ACHN (cell line): ENCODE results near the gene WDFY4.
"Not testable (repeated sequence)": the region's sequence is repeated elsewhere in the genome, so short reads cannot be mapped to it uniquely, and the experiment has no call there.

Experiments used
- DNase-seq: peaks from one replicate; pipeline ENCODE4 v3.0.0-alpha.2; 2015
- in situ Hi-C: cut with HindIII; loops from 2 replicates; pipeline ENCODE4 v1.10.0; 2017; ENCODE audit warnings: low sequenced_read_pairs, low pct_ligation_motif_present, low pct_unique_long_range_greater_than_20kb

WDFY4 gene, protein sequence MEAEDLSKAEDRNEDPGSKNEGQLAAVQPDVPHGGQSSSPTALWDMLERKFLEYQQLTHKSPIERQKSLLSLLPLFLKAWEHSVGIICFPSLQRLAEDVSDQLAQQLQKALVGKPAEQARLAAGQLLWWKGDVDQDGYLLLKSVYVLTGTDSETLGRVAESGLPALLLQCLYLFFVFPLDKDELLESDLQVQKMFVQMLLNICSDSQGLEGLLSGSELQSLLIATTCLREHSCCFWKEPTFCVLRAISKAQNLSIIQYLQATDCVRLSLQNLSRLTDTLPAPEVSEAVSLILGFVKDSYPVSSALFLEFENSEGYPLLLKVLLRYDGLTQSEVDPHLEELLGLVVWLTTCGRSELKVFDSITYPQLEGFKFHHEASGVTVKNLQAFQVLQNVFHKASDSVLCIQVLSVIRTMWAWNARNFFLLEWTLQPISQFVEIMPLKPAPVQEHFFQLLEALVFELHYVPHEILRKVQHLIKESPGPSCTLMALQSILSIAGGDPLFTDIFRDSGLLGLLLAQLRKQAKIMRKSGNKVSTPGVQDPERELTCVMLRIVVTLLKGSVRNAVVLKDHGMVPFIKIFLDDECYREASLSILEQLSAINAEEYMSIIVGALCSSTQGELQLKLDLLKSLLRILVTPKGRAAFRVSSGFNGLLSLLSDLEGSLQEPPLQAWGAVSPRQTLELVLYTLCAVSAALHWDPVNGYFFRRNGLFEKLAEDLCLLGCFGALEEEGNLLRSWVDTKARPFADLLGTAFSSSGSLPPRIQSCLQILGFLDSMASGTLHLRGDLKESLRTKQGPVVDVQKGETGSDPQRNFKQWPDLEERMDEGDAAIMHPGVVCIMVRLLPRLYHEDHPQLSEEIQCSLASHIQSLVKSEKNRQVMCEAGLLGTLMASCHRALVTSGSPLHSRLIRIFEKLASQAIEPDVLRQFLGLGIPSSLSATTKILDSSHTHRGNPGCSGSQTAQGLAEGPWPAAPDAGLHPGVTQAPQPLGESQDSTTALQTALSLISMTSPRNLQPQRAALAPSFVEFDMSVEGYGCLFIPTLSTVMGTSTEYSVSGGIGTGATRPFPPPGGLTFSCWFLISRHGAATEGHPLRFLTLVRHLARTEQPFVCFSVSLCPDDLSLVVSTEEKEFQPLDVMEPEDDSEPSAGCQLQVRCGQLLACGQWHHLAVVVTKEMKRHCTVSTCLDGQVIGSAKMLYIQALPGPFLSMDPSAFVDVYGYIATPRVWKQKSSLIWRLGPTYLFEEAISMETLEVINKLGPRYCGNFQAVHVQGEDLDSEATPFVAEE (N-terminal part only)

DNA sequence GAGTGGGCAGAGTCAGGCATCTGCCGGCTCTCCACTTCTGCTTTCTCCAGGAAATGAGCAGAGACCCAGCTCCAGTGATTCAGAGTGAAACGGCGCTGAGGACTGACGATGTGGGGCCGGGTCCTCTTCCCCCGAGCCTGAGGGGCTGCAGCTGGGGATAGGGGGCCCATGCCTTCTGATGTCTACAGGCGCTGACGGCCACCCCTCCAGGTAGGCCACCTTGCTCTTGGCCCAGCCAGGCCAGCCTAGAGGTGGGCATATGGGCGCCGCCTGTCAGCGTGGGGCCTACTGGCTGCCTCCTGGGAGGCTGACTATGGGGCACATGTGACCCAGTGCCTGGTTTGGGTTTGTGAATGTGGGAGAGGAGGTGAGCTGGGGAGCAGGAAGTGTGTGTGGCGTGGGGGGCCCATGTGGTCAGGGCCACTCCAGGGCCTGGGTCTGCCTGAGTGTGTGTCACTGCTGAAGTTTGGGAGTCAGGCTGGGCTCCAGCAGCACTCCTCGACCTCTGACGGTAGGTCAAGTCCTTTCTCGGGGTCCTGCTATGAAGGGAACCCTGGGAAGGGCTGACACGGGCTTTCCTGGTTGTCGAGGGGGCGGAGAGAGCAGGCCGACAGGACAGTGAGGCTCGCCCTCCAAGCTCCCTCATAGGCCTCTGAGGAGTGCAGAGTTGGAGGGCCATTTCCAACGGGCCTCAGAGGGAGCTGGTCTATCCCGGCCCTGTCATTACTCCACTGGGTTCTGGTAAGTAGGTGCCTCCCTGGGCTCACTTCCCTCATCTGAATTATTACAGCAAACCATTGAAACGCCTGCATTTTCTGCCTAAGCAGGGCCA lies at the start of gene WDFY4:
WDFY4 (plus strand) TSS at position 82 of the 832 bp plus-strand sequence. CDS start 24,860 bp downstream, outside the sequence.
- in situ Hi-C loops = no loop called here
- no peak for DNase-seq

DNA sequence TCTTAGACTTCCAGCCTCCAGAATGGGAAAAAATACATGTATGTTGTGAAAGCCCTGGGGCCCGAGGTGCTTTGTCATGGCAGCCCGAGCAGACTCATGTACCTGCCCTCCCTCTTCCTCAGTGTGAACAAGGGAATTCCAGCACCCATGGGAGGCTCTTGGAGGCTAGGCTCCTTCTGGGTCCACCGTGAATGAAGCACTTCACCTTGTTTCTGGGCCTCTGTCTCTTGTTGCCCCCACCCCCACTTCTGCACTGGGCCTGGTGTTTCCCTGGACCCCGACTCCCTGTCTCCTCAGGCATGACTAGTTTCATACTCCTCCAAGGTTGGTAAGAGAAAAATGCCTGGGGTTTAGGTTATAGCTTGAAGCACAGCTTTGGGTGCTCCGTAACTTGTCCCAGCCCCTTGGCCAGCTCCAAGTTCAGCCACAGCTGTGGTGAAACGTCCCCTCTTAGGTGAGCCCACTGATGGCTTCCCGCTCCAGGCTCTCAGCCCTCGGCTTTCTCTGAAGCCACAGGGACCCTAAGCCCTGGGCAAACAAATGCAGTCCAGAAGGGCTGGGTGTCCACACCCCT lies 49.6 kb upstream of the WDFY4 start:
- DNase-seq = no peak
- in situ Hi-C loops = no loop called here

DNA sequence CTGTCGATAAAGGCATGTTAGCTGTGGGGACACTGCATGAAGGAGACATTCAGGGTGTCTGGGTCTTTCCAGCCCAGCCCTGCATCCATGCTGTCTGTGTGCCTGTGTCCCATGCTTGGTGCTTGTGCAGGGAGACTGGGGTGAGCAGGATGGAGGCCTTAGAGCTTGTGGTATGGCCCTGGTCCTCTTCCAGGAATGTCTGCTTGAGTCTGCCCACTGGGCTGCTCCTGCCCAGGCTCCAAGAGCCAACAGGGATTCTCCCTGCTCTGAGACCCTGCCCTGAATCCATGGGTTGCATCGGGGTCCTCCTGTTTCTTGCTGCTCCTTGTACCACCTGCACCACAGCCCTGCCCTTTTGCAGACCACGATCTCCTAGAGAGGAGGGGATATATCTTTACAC lies 48.4 kb upstream of the WDFY4 start:
- in situ Hi-C loops = no loop called here
- no peak for DNase-seq

DNA sequence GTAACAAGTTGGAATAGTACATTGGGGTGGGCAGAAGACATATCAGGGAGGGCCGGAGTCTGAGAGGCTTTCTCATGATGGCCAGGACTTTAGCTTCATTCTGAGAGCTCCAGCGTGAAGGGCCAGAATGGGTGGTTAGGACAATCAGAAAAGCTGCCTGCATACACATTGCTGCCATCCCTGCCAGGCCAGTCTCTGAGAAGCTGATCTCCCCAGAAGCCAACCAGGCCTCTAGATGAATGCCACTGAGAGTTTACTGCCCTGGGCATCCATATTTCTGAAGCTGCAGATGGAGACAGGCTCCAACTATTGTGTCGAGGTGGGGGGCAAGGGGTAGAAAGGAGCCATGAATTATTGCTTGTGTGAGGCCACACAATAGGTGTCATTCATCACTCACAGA lies 47.8 kb upstream of the WDFY4 start:
- in situ Hi-C loops = no loop called here
- DNase-seq = no peak

DNA sequence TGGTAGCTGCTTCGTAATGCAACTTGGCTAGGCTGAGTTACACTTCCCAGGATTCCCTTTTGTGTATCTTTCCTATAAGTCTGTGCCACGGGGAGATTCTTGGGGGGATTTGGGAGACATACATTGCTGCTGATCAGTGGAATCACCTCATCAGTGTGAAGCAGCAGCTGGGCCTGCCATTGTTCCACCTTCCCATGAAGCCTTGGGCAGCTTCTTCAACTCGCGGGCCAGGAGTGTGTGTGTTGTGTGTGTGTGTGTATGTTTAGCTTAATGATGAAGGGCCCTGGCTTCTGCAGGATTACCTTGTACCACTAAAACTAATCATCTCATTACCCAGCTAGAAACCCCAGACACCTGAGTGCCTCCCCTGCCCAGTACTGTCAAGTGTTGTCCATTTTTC lies 46.5 kb upstream of the WDFY4 start:
- in situ Hi-C loops = no loop called here
- DNase-seq = no peak

DNA sequence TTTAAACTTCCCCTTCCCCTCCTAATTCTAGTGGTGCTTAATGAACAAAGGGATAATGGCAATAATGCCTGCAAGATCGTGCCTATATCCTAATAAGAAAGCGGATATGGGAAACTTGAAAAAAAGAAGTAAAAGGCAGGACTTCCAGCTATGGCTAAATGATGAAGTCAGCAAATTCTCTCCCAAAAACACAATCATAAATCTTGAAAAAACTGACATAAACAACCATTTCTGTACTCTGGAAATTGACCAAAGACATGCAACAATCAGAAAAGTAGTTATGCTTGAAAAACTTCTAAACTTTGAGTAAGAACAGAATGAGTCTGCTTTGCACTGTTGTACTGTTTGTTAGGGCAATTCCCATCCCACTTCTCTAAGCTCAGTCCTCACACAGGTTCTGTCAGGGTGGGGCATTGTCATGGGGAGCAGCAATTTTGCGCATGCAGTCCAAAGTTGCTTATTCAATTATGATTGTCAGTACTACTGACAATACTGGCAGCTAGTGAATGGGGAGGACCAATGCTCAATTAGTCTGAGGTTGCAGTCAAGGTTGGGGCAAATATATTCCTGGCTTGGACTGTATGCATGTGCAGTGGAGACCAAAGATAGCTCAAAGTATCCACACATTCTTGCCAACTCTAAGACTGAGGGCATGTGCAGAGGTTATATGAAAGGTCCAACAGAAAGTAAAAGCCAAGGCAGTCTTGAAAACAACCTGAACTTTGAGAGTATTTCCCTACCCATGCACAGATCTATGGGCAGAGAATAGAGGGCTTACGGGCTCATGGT lies 45.7 kb upstream of the WDFY4 start:
- in situ Hi-C loops = no loop called here
- no peak for DNase-seq

DNA sequence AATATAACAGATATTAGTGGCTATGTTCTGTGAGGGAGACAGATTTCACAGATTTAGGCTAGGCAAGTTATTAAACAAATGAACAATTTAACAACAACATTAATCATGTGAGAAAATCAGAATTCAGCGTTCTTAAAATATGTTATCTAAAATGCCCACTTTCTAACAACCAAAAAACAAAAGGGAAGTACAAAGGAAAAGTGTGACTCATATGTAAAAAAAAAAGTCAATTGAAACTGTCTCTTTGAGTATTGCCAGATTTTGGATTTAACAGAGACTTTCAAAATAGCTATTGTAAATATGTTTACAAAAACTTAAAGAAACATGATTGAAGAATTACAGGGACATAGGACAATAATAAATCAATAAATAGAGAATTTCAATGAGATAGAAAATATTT lies 45.0 kb upstream of the WDFY4 start:
- in situ Hi-C loops = no loop called here

DNA sequence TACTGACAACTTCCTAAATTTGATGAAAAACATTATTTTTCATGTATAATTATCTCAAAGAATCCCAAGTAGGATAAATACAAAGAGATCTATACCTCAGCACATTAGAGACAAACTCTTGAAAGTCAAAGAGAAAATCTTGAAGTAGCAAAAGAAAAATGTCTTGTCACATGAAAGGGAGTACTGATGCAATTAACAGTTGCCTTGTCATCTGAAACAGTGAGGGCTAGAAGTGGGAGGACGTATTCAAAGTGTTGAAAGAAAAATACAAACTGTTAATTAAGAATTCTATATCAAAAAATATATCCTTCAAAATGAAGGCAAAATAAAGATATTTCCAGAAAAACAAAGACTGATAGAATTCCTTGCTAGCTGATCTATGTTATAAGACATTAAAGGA lies 44.3 kb upstream of the WDFY4 start:
- DNase-seq = no peak
- in situ Hi-C loops = no loop called here

More for the DNA sequence above, 45.0 kb upstream of the WDFY4 start:
- DNase-seq = no peak

DNA sequence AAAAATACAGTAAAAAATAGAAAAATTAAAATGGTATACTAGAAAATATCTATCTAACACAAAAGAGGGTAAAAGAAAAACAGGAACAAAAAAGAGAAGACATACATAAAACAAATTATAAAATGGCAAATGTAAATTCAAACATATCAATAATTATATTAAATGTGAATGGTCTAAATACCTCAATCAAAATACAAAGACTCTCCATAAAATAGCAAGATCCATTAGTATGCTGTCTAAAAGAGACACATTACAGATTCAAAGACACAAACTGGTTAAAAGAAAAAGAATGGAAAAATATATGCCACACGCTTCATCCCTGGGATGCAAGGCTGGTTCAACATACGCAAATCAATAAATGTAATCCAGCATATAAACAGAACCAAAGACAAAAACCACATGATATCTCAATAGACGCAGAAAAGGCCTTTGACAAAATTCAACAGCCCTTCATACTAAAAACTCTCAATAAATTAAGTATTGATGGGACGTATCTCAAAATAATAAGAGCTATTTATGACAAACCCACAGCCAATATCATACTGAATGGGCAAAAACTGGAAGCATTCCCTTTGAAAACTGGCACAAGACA lies 43.5 kb upstream of the WDFY4 start:
- in situ Hi-C loops, DNase-seq: not testable (repeated sequence)

DNA sequence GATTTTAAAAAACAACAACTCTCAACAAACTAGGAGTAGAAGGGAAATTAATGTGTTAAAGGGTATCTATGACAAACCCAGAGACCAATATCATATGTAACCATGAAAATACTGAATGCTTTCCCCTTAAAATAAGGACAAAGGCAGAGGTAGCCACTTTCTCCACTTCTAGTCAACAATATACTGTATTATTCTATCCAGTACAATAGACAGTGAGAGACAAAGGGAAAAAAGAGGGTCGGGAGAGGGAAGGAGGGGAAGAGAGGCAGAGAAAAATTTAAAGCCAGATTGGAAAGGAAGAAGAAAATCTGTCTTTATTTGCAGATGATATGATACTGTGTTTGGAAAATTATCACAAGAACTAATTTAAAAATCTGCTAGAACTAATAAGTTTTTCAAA lies 39.1 kb upstream of the WDFY4 start:
- no peak for DNase-seq
- in situ Hi-C loops = no loop called here

DNA sequence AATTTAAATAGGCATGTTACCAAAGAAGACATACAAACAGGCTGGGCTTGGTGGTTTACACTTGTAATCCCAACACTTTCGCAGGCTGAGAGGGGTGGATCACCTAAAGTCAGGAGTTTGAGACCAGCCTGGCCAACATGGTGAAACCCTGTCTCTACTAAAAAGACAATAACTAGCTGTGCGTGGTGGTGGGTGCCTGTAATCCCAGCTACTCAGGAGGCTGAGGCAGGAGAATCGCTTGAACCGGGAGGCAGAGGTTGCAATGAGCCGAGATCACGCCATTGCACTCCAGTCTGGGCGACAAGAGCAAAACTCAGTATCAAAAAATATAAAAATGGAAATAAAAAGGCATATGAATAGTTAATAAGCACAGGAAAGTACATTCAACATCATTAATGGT lies 37.6 kb upstream of the WDFY4 start:
- in situ Hi-C loops, DNase-seq: not testable (repeated sequence)

DNA sequence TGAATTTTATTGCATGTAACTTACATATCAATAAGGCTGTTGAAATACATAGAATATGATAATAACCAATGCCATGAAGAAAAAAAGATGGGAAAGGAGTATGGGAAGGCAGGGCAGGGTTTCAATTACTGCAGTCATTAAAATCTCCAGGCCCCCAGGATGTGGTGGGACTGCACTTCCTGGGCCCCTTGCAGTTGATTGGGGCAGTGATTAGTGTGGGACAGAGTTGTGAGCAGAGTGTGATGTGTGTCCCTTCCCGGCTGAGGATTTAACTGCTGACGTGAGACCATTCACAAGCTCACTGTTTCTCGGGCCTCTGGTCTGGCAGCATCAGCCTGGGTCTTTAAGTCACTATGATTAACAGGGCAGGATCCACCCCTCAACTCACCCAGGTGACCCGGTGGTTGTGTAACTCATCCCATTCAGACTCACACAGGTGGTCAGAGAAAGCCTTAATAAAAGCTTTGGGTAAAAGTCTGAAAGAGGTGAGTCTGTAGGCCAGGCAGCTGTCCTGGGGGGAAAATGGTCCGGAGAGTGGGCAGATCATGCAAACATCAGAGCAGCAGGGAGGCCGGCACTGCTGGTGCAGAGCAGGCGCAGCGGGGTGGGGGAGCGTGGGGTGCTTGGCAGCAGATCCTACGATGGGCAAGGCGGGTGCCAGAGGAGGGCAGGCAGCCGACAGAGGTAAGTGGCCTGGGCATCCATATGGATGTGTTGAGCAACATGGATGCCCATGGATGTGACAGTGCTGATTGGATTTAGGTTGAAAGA lies 36.3 kb upstream of the WDFY4 start:
- DNase-seq = no peak
- in situ Hi-C loops = no loop called here

DNA sequence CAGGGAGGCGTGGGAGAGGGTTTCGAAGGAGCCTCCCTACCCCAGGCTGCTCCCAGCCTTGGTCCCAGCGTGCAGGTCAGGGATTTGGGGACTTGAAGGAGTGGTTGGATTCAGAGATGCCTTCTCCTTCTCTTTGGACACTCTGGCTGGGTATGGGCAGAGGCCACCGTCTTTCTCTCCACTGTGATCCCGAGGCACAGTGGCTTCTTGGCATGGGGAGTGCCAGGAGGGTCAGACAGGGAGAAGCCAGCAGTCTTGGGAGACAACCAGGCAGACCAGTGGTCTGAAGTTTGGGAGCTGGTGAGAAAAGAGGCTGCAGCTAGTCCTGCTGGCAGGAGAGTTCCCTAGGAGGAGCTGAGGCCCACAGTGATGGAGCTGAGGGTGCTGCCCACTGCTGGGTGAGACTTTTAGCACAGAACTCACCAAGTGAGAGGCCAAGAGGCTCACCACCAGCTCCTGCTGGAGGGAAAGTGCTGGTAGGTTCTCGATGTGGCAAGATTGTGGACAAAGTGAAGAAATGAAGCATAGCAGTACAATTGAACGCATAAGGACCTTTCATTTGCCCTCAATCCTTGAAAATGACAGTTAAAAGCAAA lies 35.2 kb upstream of the WDFY4 start:
- DNase-seq = peak; percentile 15
- in situ Hi-C loops = no loop called here

DNA sequence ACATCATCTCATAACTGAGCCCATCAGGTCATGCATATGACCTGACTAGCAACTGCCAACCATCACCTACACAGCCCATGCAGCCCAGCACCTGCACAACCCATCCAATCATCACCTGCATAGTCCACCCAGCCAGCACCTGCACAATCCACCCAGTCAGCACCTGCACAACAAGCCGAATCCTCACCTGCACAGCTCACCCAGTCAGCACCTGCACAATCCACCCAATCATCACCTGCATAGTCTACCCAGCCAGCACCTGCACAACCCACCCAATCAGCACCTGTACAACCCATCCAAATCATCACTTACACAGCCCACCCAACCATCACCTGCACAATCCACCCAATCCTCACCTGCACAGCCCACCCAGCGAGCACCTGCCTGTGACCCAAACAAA lies 33.4 kb upstream of the WDFY4 start:
- DNase-seq = no peak
- in situ Hi-C loops = no loop called here

DNA sequence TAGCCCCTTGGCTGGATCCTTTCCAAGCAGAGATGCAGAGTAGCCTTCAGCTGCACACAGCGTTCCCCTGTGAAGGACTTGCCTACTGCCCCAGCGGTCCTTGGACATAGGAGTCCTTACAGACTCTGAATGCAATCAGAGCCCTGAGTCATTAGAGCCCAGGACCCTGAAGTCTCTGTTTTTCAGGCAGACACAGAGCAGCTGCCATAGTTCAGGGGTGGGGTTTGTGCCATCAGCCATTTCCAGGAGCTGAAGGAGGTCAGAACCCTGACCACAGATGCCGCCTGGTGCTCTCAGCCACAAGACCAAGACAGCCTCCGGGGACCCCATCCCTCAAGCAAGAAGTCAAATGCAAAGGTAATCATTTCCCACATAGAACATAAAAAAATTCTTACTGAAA lies 32.8 kb upstream of the WDFY4 start:
- no peak for DNase-seq
- in situ Hi-C loops = no loop called here

DNA sequence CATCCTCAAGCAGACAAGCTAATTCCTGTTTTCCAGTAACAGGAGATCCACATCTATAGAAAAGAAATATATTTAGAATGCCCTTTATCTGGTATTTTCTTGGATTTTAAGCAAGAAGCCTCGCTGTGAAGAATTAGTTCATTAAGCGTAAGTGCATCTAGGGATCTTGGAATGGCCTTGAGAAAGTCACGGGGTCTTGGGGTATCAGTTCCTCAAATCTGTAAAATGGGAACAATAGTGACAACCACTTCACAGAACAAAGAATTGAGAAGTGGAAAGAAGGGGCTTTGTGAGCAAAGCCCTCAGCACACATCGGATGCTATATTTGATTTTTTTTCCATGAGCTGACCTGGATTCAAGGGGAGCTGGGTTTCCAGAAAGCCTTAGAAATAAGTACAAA lies 32.3 kb upstream of the WDFY4 start:
- in situ Hi-C loops = no loop called here
- no peak for DNase-seq
